ENCODE data around the gene NHSL2.

DNA sequence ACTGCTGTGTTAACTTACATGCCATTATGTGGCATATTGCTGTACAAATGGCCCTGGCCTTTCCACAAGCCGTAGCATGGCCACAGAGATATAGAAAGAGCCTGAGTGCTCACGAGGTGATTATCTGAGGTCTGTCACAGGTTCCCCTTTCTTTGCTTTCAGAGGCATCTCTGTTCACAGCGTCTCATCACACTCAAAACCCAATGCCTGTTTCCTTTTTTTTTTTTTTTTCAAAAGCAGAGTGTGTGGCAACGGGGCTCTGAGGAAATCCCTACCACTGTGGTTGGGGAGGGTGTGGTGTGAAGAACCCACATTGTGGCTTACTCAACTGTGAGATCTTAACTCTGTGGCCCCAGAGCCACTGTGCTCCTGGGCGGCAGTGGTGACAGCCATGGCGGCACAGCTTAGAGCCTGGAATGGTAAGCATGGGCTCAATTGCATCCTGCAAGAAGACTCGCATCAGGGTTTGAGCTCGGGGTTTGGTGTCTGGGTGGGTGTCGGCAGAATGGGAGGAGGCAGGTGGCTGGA, 190.2 kb downstream of the NHSL2 start:
- no peak for TF ChIP-seq EZH2 (IDR thresholded peaks at IDR 0.05; ENCODE audit: borderline replicate concordance, low read depth, low read length, poor library complexity, severe bottlenecking)
- TF ChIP-seq, protein P1, sequence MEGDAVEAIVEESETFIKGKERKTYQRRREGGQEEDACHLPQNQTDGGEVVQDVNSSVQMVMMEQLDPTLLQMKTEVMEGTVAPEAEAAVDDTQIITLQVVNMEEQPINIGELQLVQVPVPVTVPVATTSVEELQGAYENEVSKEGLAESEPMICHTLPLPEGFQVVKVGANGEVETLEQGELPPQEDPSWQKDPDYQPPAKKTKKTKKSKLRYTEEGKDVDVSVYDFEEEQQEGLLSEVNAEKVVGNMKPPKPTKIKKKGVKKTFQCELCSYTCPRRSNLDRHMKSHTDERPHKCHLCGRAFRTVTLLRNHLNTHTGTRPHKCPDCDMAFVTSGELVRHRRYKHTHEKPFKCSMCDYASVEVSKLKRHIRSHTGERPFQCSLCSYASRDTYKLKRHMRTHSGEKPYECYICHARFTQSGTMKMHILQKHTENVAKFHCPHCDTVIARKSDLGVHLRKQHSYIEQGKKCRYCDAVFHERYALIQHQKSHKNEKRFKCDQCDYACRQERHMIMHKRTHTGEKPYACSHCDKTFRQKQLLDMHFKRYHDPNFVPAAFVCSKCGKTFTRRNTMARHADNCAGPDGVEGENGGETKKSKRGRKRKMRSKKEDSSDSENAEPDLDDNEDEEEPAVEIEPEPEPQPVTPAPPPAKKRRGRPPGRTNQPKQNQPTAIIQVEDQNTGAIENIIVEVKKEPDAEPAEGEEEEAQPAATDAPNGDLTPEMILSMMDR (conservative IDR thresholded peaks at IDR 0.05; ENCODE audit: low read depth, low read length): no peak

Measured in A673 (cell line).